Neural progenitor cell (in vitro differentiated cells): ENCODE data around the gene MT1X. TPM values are rescaled to one million over a fixed set of nuclear protein-coding genes. Genes with fewer than 3 reads are reported as not detected.

Source experiments
- DNase-seq: peaks from one replicate; pipeline ENCODE4 v3.0.0-alpha.2; 2016; ENCODE audit warnings: low spot score
- H2AFZ ChIP-seq: fragments of 200-600 bp; sonication (generic); replicated peaks from 2 replicates; pipeline ENCODE4 v1.6.1; 2016; ENCODE audit warnings: antibody characterized with exemption
- H3F3A ChIP-seq: fragments of 200-600 bp; sonication (generic); 2 replicates; pipeline ENCODE4 v1.6.1; 2016; ENCODE audit warnings: antibody characterized with exemption, low read depth
- H3K27ac ChIP-seq: fragments of 200-600 bp; sonication (generic); 2 replicates; pipeline ENCODE4 v1.5.1; 2016; ENCODE audit warnings: mild to moderate bottlenecking
- H3K27me3 ChIP-seq: fragments of 200-600 bp; sonication (generic); 2 replicates; pipeline ENCODE4 v1.6.1; 2016; ENCODE audit warnings: mild to moderate bottlenecking, moderate library complexity
- H3K36me3 ChIP-seq: fragments of 200-600 bp; sonication (generic); 2 replicates; pipeline ENCODE4 v1.5.1; 2016
- H3K4me1 ChIP-seq: fragments of 200-600 bp; sonication (generic); 2 replicates; pipeline ENCODE4 v1.6.1; 2016; ENCODE audit warnings: mixed run types
- H3K4me2 ChIP-seq: fragments of 200-600 bp; sonication (generic); 2 replicates; pipeline ENCODE4 v1.6.1; 2016
- H3K4me3 ChIP-seq: fragments of 200-600 bp; sonication (generic); 2 replicates; pipeline ENCODE4 v1.5.1; 2016
- H3K79me2 ChIP-seq: fragments of 200-600 bp; sonication (generic); 2 replicates; pipeline ENCODE4 v1.6.1; 2016; ENCODE audit warnings: low read depth
- H3K9ac ChIP-seq: fragments of 200-600 bp; sonication (generic); 2 replicates; pipeline ENCODE4 v1.6.1; 2016
- H3K9me3 ChIP-seq: fragments of 200-600 bp; sonication (generic); 2 replicates; pipeline ENCODE4 v1.5.1; 2016; ENCODE audit warnings: low read depth
- H4K20me1 ChIP-seq: fragments of 200-600 bp; sonication (generic); 2 replicates; pipeline ENCODE4 v1.6.1; 2016; ENCODE audit warnings: low read depth
- H3K27ac Mint-ChIP-seq: 3 replicates; pipeline ENCODE4 v1.8.0; 2021; ENCODE audit warnings: mixed read lengths
- H3K27me3 Mint-ChIP-seq: 2 replicates; pipeline ENCODE4 v1.8.0; 2022; ENCODE audit warnings: low read depth, mild to moderate bottlenecking, inconsistent platforms, moderate library complexity, mixed read lengths; ENCODE audit not compliant: insufficient read depth
- H3K36me3 Mint-ChIP-seq: 3 replicates; pipeline ENCODE4 v1.8.0; 2021; ENCODE audit warnings: mixed read lengths
- H3K4me1 Mint-ChIP-seq: 3 replicates; pipeline ENCODE4 v1.8.0; 2021; ENCODE audit warnings: mixed read lengths
- H3K4me3 Mint-ChIP-seq: 3 replicates; pipeline ENCODE4 v1.8.0; 2021; ENCODE audit warnings: mild to moderate bottlenecking, moderate library complexity, mixed read lengths
- H3K9me3 Mint-ChIP-seq: 3 replicates; pipeline ENCODE4 v1.8.0; 2020; ENCODE audit warnings: mixed read lengths
- EZH2 ChIP-seq: fragments of 200-600 bp; sonication (generic); IDR thresholded peaks from 2 replicates; pipeline ENCODE4 v1.6.1; 2017; ENCODE audit warnings: antibody characterized with exemption, mild to moderate bottlenecking, moderate library complexity
- EZH2phosphoT487 ChIP-seq: fragments of 200-600 bp; sonication (generic); IDR thresholded peaks from 2 replicates; pipeline ENCODE4 v1.6.1; 2017; ENCODE audit warnings: antibody characterized with exemption
- total RNA-seq: library from RNA; depleted of rRNA; stranded (reverse); fragments of >200 nt; gene quantifications from 2 replicates; pipeline ENCODE4 v1.2.3, GENCODE V29; 2015; ENCODE audit warnings: low replicate concordance
- TF ChIP-seq, protein P1 (sequence below): fragments of 200-600 bp; sonication (generic); IDR thresholded peaks from 2 replicates; pipeline ENCODE4 v1.5.1; 2017; ENCODE audit warnings: antibody characterized with exemption, mild to moderate bottlenecking

MT1X gene
- total RNA-seq, 1 donor from 2014 or later: not detected

DNA sequence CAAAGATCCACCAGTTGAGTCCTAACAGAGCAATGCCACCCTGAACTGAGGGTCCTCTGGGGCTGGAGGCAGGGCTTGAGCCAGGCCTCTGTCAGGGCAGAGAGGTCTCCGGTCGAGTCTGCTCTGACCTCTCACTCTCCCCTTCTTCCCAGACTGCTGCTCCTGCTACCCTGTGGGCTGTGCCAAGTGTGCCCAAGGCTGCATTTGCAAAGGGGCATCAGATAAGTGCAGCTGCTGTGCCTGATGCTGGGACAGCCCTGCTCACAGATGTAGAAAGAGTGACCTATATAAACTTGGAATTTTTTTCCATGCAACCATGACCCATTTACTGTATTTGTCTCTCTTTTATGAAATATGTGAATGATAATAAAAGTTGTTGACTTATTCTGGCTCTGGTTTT, 33.0 kb upstream of the MT1X start:
- Histone ChIP-seq H3K9ac (no peak overlapping the region), H3K9me3 (no peaks in the 10 kb centered on the region), H3K4me3 (no peak overlapping the region), H3K27ac (no peak overlapping the region), H3K79me2 (no peaks in the 10 kb centered on the region), H3K4me2 (no peak overlapping the region), H4K20me1 (peaks cover 18% of the 10 kb centered on the region), H3K27me3 (peaks cover 98% of the 10 kb centered on the region), H3F3A (no peaks in the 10 kb centered on the region), H3K4me1 (no peaks in the 10 kb centered on the region), H3K36me3 (no peaks in the 10 kb centered on the region), H2AFZ (no peak overlapping the region)
- Mint-ChIP-seq H3K4me3 (no peak overlapping the region), H3K4me1 (no peaks in the 10 kb centered on the region), H3K27ac (no peak overlapping the region), H3K27me3 (peaks cover 59% of the 10 kb centered on the region), H3K9me3 (no peaks in the 10 kb centered on the region), H3K36me3 (no peaks in the 10 kb centered on the region)
- no peak for DNase-seq
- TF ChIP-seq, protein P1, sequence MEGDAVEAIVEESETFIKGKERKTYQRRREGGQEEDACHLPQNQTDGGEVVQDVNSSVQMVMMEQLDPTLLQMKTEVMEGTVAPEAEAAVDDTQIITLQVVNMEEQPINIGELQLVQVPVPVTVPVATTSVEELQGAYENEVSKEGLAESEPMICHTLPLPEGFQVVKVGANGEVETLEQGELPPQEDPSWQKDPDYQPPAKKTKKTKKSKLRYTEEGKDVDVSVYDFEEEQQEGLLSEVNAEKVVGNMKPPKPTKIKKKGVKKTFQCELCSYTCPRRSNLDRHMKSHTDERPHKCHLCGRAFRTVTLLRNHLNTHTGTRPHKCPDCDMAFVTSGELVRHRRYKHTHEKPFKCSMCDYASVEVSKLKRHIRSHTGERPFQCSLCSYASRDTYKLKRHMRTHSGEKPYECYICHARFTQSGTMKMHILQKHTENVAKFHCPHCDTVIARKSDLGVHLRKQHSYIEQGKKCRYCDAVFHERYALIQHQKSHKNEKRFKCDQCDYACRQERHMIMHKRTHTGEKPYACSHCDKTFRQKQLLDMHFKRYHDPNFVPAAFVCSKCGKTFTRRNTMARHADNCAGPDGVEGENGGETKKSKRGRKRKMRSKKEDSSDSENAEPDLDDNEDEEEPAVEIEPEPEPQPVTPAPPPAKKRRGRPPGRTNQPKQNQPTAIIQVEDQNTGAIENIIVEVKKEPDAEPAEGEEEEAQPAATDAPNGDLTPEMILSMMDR: no peak
- no peak for TF ChIP-seq EZH2phosphoT487
- no peak for TF ChIP-seq EZH2

DNA sequence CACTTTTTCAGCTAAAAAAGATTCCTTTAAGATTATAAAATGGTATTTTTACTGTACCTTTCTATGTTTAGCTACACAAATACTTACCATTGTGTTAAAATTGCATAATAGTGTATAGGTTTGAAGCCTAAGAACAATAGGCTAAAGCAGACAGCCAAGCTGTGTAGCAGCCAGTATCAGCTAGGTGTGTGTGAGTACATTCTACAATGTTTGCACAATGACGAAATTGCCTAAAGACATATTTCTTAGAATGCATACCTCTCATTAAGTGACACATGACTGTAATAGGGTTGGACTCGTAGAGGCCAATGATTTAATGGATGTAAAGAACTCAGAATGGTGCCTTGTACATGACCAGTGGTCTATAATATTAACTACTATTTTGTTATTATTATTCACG, 32.5 kb upstream of the MT1X start:
- no peaks in the 10 kb centered on the region for H3K9me3 ChIP-seq
- H3K79me2 ChIP-seq: no peaks in the 10 kb centered on the region
- H4K20me1 ChIP-seq: peaks cover 13% of the 10 kb centered on the region
- no peak for TF ChIP-seq EZH2phosphoT487
- TF ChIP-seq EZH2: no peak
- no peak overlapping the region for H3K27ac Mint-ChIP-seq
- H3K4me1 Mint-ChIP-seq: no peaks in the 10 kb centered on the region
- H3F3A ChIP-seq: no peaks in the 10 kb centered on the region
- DNase-seq: no peak
- no peaks in the 10 kb centered on the region for H3K36me3 Mint-ChIP-seq
- H3K4me1 ChIP-seq: no peaks in the 10 kb centered on the region
- no peak overlapping the region for H3K4me3 Mint-ChIP-seq
- no peak overlapping the region for H2AFZ ChIP-seq
- no peak overlapping the region for H3K9ac ChIP-seq
- no peaks in the 10 kb centered on the region for H3K36me3 ChIP-seq
- no peak overlapping the region for H3K27ac ChIP-seq
- no peak overlapping the region for H3K4me2 ChIP-seq
- H3K9me3 Mint-ChIP-seq: no peaks in the 10 kb centered on the region
- H3K4me3 ChIP-seq: no peak overlapping the region
- H3K27me3 Mint-ChIP-seq: peaks cover 54% of the 10 kb centered on the region
- peaks cover 98% of the 10 kb centered on the region for H3K27me3 ChIP-seq

DNA sequence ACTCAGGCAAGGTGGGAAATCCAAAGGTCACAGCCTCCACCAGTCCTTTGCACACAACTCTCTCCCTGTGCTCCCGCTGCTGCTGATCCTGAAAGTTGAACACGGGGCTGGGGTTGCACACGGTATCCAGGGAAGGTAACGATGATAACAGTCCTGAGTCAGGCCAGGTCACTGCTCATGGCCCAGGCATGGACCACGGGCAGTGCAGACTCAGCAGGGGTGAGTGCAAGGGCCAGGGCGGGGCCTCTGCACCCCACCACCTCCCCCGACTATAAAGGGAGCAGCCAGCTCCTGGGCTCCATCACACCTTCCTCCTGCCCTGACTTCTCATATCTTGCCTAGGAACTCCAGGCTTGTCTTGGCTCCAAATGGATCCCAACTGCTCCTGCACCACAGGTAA, 30.7 kb upstream of the MT1X start, which contains the start of gene MT1B:
Gene MT1B (plus strand): TSS at position 301 of the 400 bp plus-strand sequence. CDS start 68 bp downstream, at position 369.
- Histone ChIP-seq H3K27ac (no peak within 1 kb of the TSS), H3K27me3 (peaks cover 97% of the 10 kb centered on the region), H3K79me2 (no peaks in the 10 kb centered on the region), H4K20me1 (peaks cover 13% of the 10 kb centered on the region), H3K9me3 (no peaks in the 10 kb centered on the region), H3K9ac (no peak within 1 kb of the TSS), H3K4me2 (no peak within 1 kb of the TSS), H3K4me1 (no peaks in the 10 kb centered on the region), H2AFZ (no peak within 1 kb of the TSS), H3K36me3 (no peaks in the 10 kb centered on the region), H3K4me3 (no peak within 1 kb of the TSS), H3F3A (no peaks in the 10 kb centered on the region)
- Mint-ChIP-seq H3K4me3 (no peak within 1 kb of the TSS), H3K36me3 (no peaks in the 10 kb centered on the region), H3K9me3 (no peaks in the 10 kb centered on the region), H3K27me3 (peaks cover 40% of the 10 kb centered on the region), H3K27ac (no peak within 1 kb of the TSS), H3K4me1 (no peaks in the 10 kb centered on the region)
- TF ChIP-seq EZH2phosphoT487: no peak
- no peak for TF ChIP-seq EZH2
- TF ChIP-seq, protein P1: no peak
- no peak for DNase-seq

DNA sequence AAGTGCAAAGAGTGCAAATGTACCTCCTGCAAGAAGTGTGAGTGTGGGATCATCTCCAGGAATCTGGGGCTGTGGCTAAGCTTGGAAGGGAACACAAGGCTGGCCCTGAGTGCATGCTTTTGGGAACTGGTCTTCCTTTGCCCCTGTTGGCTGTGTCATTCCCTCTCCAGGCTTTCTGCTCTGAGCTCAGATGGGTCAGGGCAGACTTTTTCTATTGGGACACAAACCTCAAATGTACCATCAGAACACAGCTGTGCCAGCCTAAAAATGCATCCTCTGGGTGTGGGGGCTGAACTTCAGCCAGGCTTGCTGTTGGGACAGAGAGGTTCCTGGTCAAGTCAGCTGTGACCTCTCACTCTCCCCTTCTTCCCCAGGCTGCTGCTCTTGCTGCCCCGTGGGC, 29.7 kb upstream of the MT1X start:
- H3K27ac Mint-ChIP-seq: no peak overlapping the region
- peaks cover 5% of the 10 kb centered on the region for H3F3A ChIP-seq
- H3K9me3 ChIP-seq: no peaks in the 10 kb centered on the region
- no peaks in the 10 kb centered on the region for H3K36me3 Mint-ChIP-seq
- peaks cover 7% of the 10 kb centered on the region for H4K20me1 ChIP-seq
- no peaks in the 10 kb centered on the region for H3K36me3 ChIP-seq
- H3K4me1 ChIP-seq: no peaks in the 10 kb centered on the region
- H3K4me3 Mint-ChIP-seq: no peak overlapping the region
- H3K4me3 ChIP-seq: no peak overlapping the region
- no peaks in the 10 kb centered on the region for H3K79me2 ChIP-seq
- no peak overlapping the region for H3K27ac ChIP-seq
- no peak overlapping the region for H2AFZ ChIP-seq
- H3K27me3 Mint-ChIP-seq: peaks cover 34% of the 10 kb centered on the region
- H3K27me3 ChIP-seq: peaks cover 97% of the 10 kb centered on the region
- no peak overlapping the region for H3K4me2 ChIP-seq
- no peak for DNase-seq
- no peaks in the 10 kb centered on the region for H3K9me3 Mint-ChIP-seq
- TF ChIP-seq, protein P1: no peak
- TF ChIP-seq EZH2: no peak
- no peak for TF ChIP-seq EZH2phosphoT487
- peaks cover 3% of the 10 kb centered on the region for H3K4me1 Mint-ChIP-seq
- H3K9ac ChIP-seq: no peak overlapping the region
